Measurements from ENCODE around the gene CFAP92. TPM values are rescaled to one million over a fixed set of nuclear protein-coding genes. Genes with fewer than 3 reads are reported as not detected.

CFAP92 gene
- total RNA-seq, 1 experiment from 2014 or later = 0.92 TPM

- Histone ChIP-seq H2BK120ac (ENCODE audit: low read depth, low read length, poor library complexity, severe bottlenecking) (no peak overlapping the region), H3K79me1 (ENCODE audit: insufficient read depth, low read depth, low read length, poor library complexity, severe bottlenecking) (no peaks in the 10 kb centered on the region), H3K18ac (ENCODE audit: insufficient read length, low read depth, low read length) (no peak overlapping the region), H4K20me1 (ENCODE audit: control insufficient read depth, insufficient read depth, insufficient read length) (no peaks in the 10 kb centered on the region), H3K14ac (ENCODE audit: insufficient read depth, low read length) (no peak overlapping the region), H3T11ph (ENCODE audit: low read length) (no peak overlapping the region), H3K27me3 (ENCODE audit: insufficient read depth, low read length) (no peaks in the 10 kb centered on the region; the same call in 1 of the 2 replicates), H4K8ac (replicated peaks; ENCODE audit: insufficient read length, low read depth, low read length) (no peak overlapping the region), H3K4me2 (ENCODE audit: insufficient read depth, insufficient read length, low read length) (no peak overlapping the region), H3K23me2 (ENCODE audit: insufficient read length, low read depth, low read length, poor library complexity, severe bottlenecking) (no peaks in the 10 kb centered on the region), H2BK12ac (ENCODE audit: insufficient read length, low read depth, low read length) (no peak overlapping the region), H2AFZ (ENCODE audit: low read length) (no peak overlapping the region), H3K4me1 (ENCODE audit: insufficient read depth, low read length) (no peaks in the 10 kb centered on the region), H2BK15ac (ENCODE audit: low read depth, low read length) (no peak overlapping the region), H3K56ac (ENCODE audit: insufficient read length, low read depth, low read length) (no peak overlapping the region), H3K4ac (ENCODE audit: low read depth, low read length) (no peak overlapping the region), H4K5ac (ENCODE audit: insufficient read length, low read depth, low read length) (no peak overlapping the region), H3K9ac (ENCODE audit: extremely low read depth, insufficient read length, low read length) (no peak overlapping the region), H4K91ac (ENCODE audit: insufficient read length, low read depth, low read length) (no peak overlapping the region), H2BK20ac (ENCODE audit: low read depth, low read length, poor library complexity, severe bottlenecking) (no peak overlapping the region), H3K79me2 (ENCODE audit: insufficient read depth, low read length) (no peaks in the 10 kb centered on the region), H3K23ac (ENCODE audit: insufficient read length, low read depth, low read length) (no peak overlapping the region), H3K27ac (ENCODE audit: insufficient read length, low read depth, low read length) (no peak overlapping the region), H3K9me3 (ENCODE audit: control insufficient read depth, low read depth, low read length) (no peaks in the 10 kb centered on the region), H2BK5ac (ENCODE audit: insufficient read length, low read length) (no peak overlapping the region), H2AK5ac (ENCODE audit: insufficient read length, low read length) (no peak overlapping the region)
- no peak for TF ChIP-seq CTCF (conservative IDR thresholded peaks at IDR 0.05)
- whole genome bisulfite sequencing (ENCODE audit: extremely low coverage, insufficient read length, low lambda C conversion rate) = no CpG with 5 or more reads among the region's 6 CpGs
- peaks cover 43% of the 10 kb centered on the region for H3K27me3 Mint-ChIP-seq (ENCODE audit: low read depth)
- no peak overlapping the region for H3K27ac Mint-ChIP-seq
- peaks cover 2 to 5% of the 10 kb centered on the region in 2 experiments for H3K4me1 Mint-ChIP-seq
- no peak overlapping the region for H3K4me3 Mint-ChIP-seq
- H3K9me3 Mint-ChIP-seq = no peaks in the 10 kb centered on the region
- DNase-seq = no peak
- peaks cover 0 to 3% (median 0%) of the 10 kb centered on the region in 3 experiments; a peak in 1 of 7 replicates for H3K36me3 Mint-ChIP-seq (ENCODE audit: insufficient read depth in 1 of 3, low read depth in 3 of 3)
Observed at GRCh38 chr3:129021140-129021551, 27.3 kb upstream of the CFAP92 start.
